HL-60/S4 treated with retinoic acid at 250 ng/mL for 4 days and 3 days (cell line): ENCODE data around the gene ADAMTS17.

ENCODE experiments used
- in situ Hi-C: fragments of 300-500 bp; cut with MboI; formaldehyde crosslinking; loops from 2 replicates; pipeline ENCODE4 v1.7.0; 2022; ENCODE audit warnings: low sequenced_read_pairs

Gene ADAMTS17

GRCh38 chr15:100005013-100005412 is 336.8 kb downstream of the ADAMTS17 start:
- in situ Hi-C loops = no loop called here

- in situ Hi-C loops = no loop called here
Measured at GRCh38 chr15:100002787-100003536, 338.8 kb downstream of the ADAMTS17 start.

- in situ Hi-C loops = no loop called here
Measured at GRCh38 chr15:100002086-100002620, 339.6 kb downstream of the ADAMTS17 start.

- in situ Hi-C loops = no loop called here
Measured at GRCh38 chr15:100001405-100001804, 340.4 kb downstream of the ADAMTS17 start.

GRCh38 chr15:99999282-100000070 is 342.3 kb downstream of the ADAMTS17 start:
- in situ Hi-C loops = loop anchor here (10.0 kb wide), 1 partner anchor 65 kb away; no protein-coding TSS in a partner anchor

- in situ Hi-C loops = loop anchor here (10.0 kb wide), 1 partner anchor 64 kb away; no protein-coding TSS in a partner anchor
Measured at GRCh38 chr15:99998661-99999101, 343.1 kb downstream of the ADAMTS17 start.

- in situ Hi-C loops = loop anchor here (10.0 kb wide), 1 partner anchor 62 kb away; no protein-coding TSS in a partner anchor
Measured at GRCh38 chr15:99997112-99997651, 344.6 kb downstream of the ADAMTS17 start.

GRCh38 chr15:99996660-99997059 is 345.1 kb downstream of the ADAMTS17 start:
- in situ Hi-C loops = loop anchor here (10.0 kb wide), 1 partner anchor 62 kb away; no protein-coding TSS in a partner anchor

GRCh38 chr15:99995543-99995942 is 346.2 kb downstream of the ADAMTS17 start:
- in situ Hi-C loops = loop anchor here (10.0 kb wide), 1 partner anchor 61 kb away; no protein-coding TSS in a partner anchor

- in situ Hi-C loops = loop anchor here (10.0 kb wide), 1 partner anchor 60 kb away; no protein-coding TSS in a partner anchor
Measured at GRCh38 chr15:99994849-99995248, 346.9 kb downstream of the ADAMTS17 start.

- in situ Hi-C loops = loop anchor here (10.0 kb wide), 1 partner anchor 59 kb away; no protein-coding TSS in a partner anchor
Measured at GRCh38 chr15:99993681-99994131, 348.1 kb downstream of the ADAMTS17 start.

- in situ Hi-C loops = loop anchor here (10.0 kb wide), 1 partner anchor 58 kb away; no protein-coding TSS in a partner anchor
Measured at GRCh38 chr15:99993262-99993661, 348.5 kb downstream of the ADAMTS17 start.

- in situ Hi-C loops = loop anchor here (10.0 kb wide), 1 partner anchor 58 kb away; no protein-coding TSS in a partner anchor
Measured at GRCh38 chr15:99992611-99993231, 349.1 kb downstream of the ADAMTS17 start.

- in situ Hi-C loops = no loop called here
Measured at GRCh38 chr15:99989095-99989494, 352.7 kb downstream of the ADAMTS17 start.

GRCh38 chr15:99987701-99988100 is 354.1 kb downstream of the ADAMTS17 start:
- in situ Hi-C loops = no loop called here

- in situ Hi-C loops = no loop called here
Measured at GRCh38 chr15:99987119-99987506, 354.7 kb downstream of the ADAMTS17 start.

- in situ Hi-C loops = no loop called here
Measured at GRCh38 chr15:99986297-99987118, 355.3 kb downstream of the ADAMTS17 start.

GRCh38 chr15:99985878-99986277 is 355.9 kb downstream of the ADAMTS17 start:
- in situ Hi-C loops = no loop called here

GRCh38 chr15:99984491-99985243 is 357.1 kb downstream of the ADAMTS17 start:
- in situ Hi-C loops = no loop called here
